ENCODE data around the gene PBXIP1. TPM values are rescaled to one million over a fixed set of nuclear protein-coding genes. Genes with fewer than 3 reads are reported as not detected.

PBXIP1 gene
- total and polyA plus RNA-seq, 10 of the 15 experiments (the other 5 are each of a cell fraction or from before 2014, with no cell fraction given): 0.63 to 25.6 (median 15.4) TPM

- TF ChIP-seq CEBPZ (IDR thresholded peaks at IDR 0.05; ENCODE audit: low read depth, low read length) (peak; percentile 97), MLLT1 (IDR thresholded peaks at IDR 0.05) (0 out of 2 replicates have a peak, but pooled peaks have one; percentile 48), EGR1 (IDR thresholded peaks at IDR 0.05; ENCODE audit: borderline replicate concordance in 1 of 2, low read depth in 2 of 2, low read length in 2 of 2) (peak in 1 of 2 experiments; percentile 82; a peak in 2 of 3 replicates), POLR2AphosphoS2 (IDR thresholded peaks at IDR 0.05; ENCODE audit: low read depth, low read length) (no peak; the same call in 1 of the 2 replicates), SUPT20H (IDR thresholded peaks at IDR 0.05; ENCODE audit: borderline replicate concordance, control insufficient read depth, low read depth, low read length) (no peak), NFXL1 (IDR thresholded peaks at IDR 0.05; ENCODE audit: borderline replicate concordance) (no peak), RELB (IDR thresholded peaks at IDR 0.05; ENCODE audit: low read depth) (peak; percentile 94), ATF7 (IDR thresholded peaks at IDR 0.05; ENCODE audit: low read depth) (peak; percentile 69; the same call in 1 of the 2 replicates), SMC3 (IDR thresholded peaks at IDR 0.05; ENCODE audit: borderline replicate concordance, low read length) (no peak), ZZZ3 (IDR thresholded peaks at IDR 0.05; ENCODE audit: control insufficient read depth, insufficient read length, low read depth) (no peak), NR2C2 (IDR thresholded peaks at IDR 0.05; ENCODE audit: borderline replicate concordance, control insufficient read depth, insufficient read length, low read depth) (no peak), SKIL (IDR thresholded peaks at IDR 0.05; ENCODE audit: low read depth, poor library complexity, severe bottlenecking) (peak; percentile 99), USF2 (IDR thresholded peaks at IDR 0.05; ENCODE audit: borderline replicate concordance, low read depth, low read length) (peak; percentile 68), NBN (IDR thresholded peaks at IDR 0.05) (peak; percentile 87), CEBPB (IDR thresholded peaks at IDR 0.05; ENCODE audit: borderline replicate concordance in 1 of 2, low read depth in 2 of 2, low read length in 2 of 2) (no peak), EZH2 (IDR thresholded peaks at IDR 0.05; ENCODE audit: borderline replicate concordance, control insufficient read depth, low read depth, low read length) (no peak), EED (IDR thresholded peaks at IDR 0.05; ENCODE audit: low read depth) (no peak), TBL1XR1 (IDR thresholded peaks at IDR 0.05; ENCODE audit: low read depth, low read length) (0 out of 2 replicates have a peak, but pooled peaks have one; percentile 16), CBX5 (IDR thresholded peaks at IDR 0.05; ENCODE audit: low read depth) (no peak)
Measured at GRCh38 chr1:154982897-154983648, 27.2 kb upstream of the PBXIP1 start, which contains the start of gene FLAD1 (continued).
